Measurements from ENCODE around the gene IQSEC1. TPM values are rescaled to one million over a fixed set of nuclear protein-coding genes. Genes with fewer than 3 reads are reported as not detected.

IQSEC1 gene
- total and polyA plus RNA-seq, 2 experiments from 2014 or later = 8.0 to 51.9 TPM

- no peak for TF ChIP-seq EZH2 (IDR thresholded peaks at IDR 0.05; ENCODE audit: low read depth, unreplicated experiment)
- no peak for TF ChIP-seq REST (IDR thresholded peaks at IDR 0.05; ENCODE audit: unreplicated experiment)
- no peak for TF ChIP-seq STAT1 (IDR thresholded peaks at IDR 0.05; ENCODE audit: unreplicated experiment)
- TF ChIP-seq ZNF114 (CRISPR knock-in tag; IDR thresholded peaks at IDR 0.05) = no peak
- TF ChIP-seq POLR2AphosphoS5 (IDR thresholded peaks at IDR 0.05; ENCODE audit: low read depth) = no peak
- TF ChIP-seq EZH2phosphoT487 (IDR thresholded peaks at IDR 0.05; ENCODE audit: unreplicated experiment) = no peak
These were observed 126.4 kb downstream of the IQSEC1 start (continued) for GRCh38 chr3:12946649-12947316.

GRCh38 chr3:12946251-12946648 lies 127.0 kb downstream of the IQSEC1 start:
- no peak overlapping the region for H3K27ac Mint-ChIP-seq
- no peak overlapping the region for H3K4me2 ChIP-seq
- H3K27me3 Mint-ChIP-seq (ENCODE audit: insufficient read depth, low read depth, poor library complexity) = peaks cover 3% of the 10 kb centered on the region
- no peak for ATAC-seq
- H3K4me3 ChIP-seq = no peak overlapping the region
- no peak for DNase-seq (ENCODE audit: low spot score)
- no peaks in the 10 kb centered on the region for H3K36me3 Mint-ChIP-seq (ENCODE audit: low read depth)
- H2AFZ ChIP-seq = no peak overlapping the region
- H3K36me3 ChIP-seq (ENCODE audit: insufficient read depth) = no peaks in the 10 kb centered on the region
- no peak overlapping the region for H3K4me3 Mint-ChIP-seq
- peaks cover 16% of the 10 kb centered on the region; the same call in 1 of the 2 replicates for H4K20me1 ChIP-seq (replicated peaks; ENCODE audit: insufficient read depth)
- 0 out of 2 replicates have a peak, but pooled peaks cover 3% of the 10 kb centered on the region for H3K4me1 ChIP-seq (ENCODE audit: insufficient read depth)
- H3K9me2 ChIP-seq (ENCODE audit: insufficient read depth) = no peaks in the 10 kb centered on the region
- no peaks in the 10 kb centered on the region for H3K9me3 Mint-ChIP-seq
- no peaks in the 10 kb centered on the region for H3F3A ChIP-seq (replicated peaks; ENCODE audit: low read depth)
- H3K27me3 ChIP-seq (ENCODE audit: insufficient read depth) = no peaks in the 10 kb centered on the region
- H3K27ac ChIP-seq (ENCODE audit: low read depth) = no peak overlapping the region
- H3K4me1 Mint-ChIP-seq = peaks cover 18% of the 10 kb centered on the region
- H3K79me2 ChIP-seq (replicated peaks; ENCODE audit: insufficient read depth) = peaks cover 9% of the 10 kb centered on the region
- TF ChIP-seq CTCF (conservative IDR thresholded peaks at IDR 0.05; ENCODE audit: low read depth in 2 of 2) (no peak), JUNB (IDR thresholded peaks at IDR 0.05; ENCODE audit: unreplicated experiment) (no peak), CREB1 (CRISPR knock-in tag; IDR thresholded peaks at IDR 0.05; ENCODE audit: low read depth) (no peak), ETS1 (IDR thresholded peaks at IDR 0.05) (no peak), ZNF462 (CRISPR knock-in tag; IDR thresholded peaks at IDR 0.05) (no peak)
